Vagina (tissue), 2 donors: Measurements from ENCODE around the gene PLAGL1.

Experiments used
- CTCF ChIP-seq, 3 experiments: fragments of 450-650 bp in 2 of 3; fragments of 200-600 bp in 1 of 3; sonication (generic) in 1 of 3; IDR thresholded peaks; one replicate each; pipeline ENCODE4 v1.5.1; 2017 to 2019; ENCODE audit warnings: antibody characterized with exemption in 3 of 3, mild to moderate bottlenecking in 2 of 3, moderate library complexity in 2 of 3
- POLR2A ChIP-seq, 2 donors: fragments of 450-650 bp; IDR thresholded peaks; one replicate each; pipeline ENCODE4 v1.6.1; 2017; ENCODE audit warnings: antibody characterized with exemption in 2 of 2, mild to moderate bottlenecking in 2 of 2, moderate library complexity in 2 of 2
- POLR2AphosphoS5 ChIP-seq, 2 donors: sonication (generic); formaldehyde crosslinking; IDR thresholded peaks; one replicate each; pipeline ENCODE4 v1.9.0; 2017; ENCODE audit warnings: antibody characterized with exemption in 2 of 2, mild to moderate bottlenecking in 2 of 2, low read depth in 1 of 2; ENCODE audit not compliant: insufficient read depth in 1 of 2

DNA sequence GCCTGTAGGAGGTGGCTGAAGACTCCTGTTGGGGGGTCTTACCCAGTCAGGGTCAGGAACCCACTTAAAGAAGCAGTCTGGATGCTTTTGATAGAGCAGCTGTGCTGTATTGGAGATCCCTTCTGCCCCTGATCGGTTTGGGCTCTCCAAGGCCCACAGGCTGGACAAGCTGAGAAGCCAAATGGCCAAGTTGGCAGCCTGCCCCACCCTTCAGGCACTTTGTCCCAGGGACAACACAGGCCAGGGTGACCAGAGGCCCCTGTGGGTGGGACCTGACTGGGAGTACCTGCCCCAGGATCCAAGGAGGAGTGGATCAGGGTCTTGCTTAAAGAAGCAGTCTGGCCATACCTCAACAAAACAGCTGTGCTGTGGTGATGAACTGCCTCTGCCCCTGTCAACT is 95.4 kb downstream of the PLAGL1 start:
- TF ChIP-seq CTCF (IDR thresholded peaks at IDR 0.05) (no peak), POLR2AphosphoS5 (IDR thresholded peaks at IDR 0.05; ENCODE audit: insufficient read depth in 1 of 2, low read depth in 1 of 2) (no peak), POLR2A (IDR thresholded peaks at IDR 0.05) (no peak)
